Endodermal cell (in vitro differentiated cells): Measurements from ENCODE around the gene LOXL1. TPM values are rescaled to one million over a fixed set of nuclear protein-coding genes. Genes with fewer than 3 reads are reported as not detected.
A peak's percentile ranks its signal among the peaks of the same experiment; 100 is the strongest.

Source experiments
- DNase-seq: peaks from one replicate; pipeline ENCODE4 v3.0.0-alpha.2; 2017
- H3K27ac ChIP-seq: 2 replicates; pipeline ENCODE4 v1.5.1; 2013; ENCODE audit warnings: mild to moderate bottlenecking, low read depth, low read length, moderate library complexity
- H3K27me3 ChIP-seq: 2 replicates; pipeline ENCODE4 v1.6.1; 2013; ENCODE audit warnings: mild to moderate bottlenecking, low read length, moderate library complexity; ENCODE audit not compliant: insufficient read depth, control insufficient read depth, poor library complexity, severe bottlenecking
- H3K36me3 ChIP-seq: 2 replicates; pipeline ENCODE4 v1.7.0; 2013; ENCODE audit warnings: mild to moderate bottlenecking, low read length, moderate library complexity; ENCODE audit not compliant: control insufficient read depth, insufficient read depth
- H3K4me1 ChIP-seq: one replicate; pipeline ENCODE4 v1.7.0; 2013; ENCODE audit warnings: low read length; ENCODE audit not compliant: control insufficient read depth, insufficient read depth
- H3K4me3 ChIP-seq: 2 replicates; pipeline ENCODE4 v1.5.1; 2013; ENCODE audit warnings: mild to moderate bottlenecking, low read length, moderate library complexity
- H3K9ac ChIP-seq: 2 replicates; pipeline ENCODE4 v1.6.1; 2013; ENCODE audit warnings: mild to moderate bottlenecking, low read length, moderate library complexity; ENCODE audit not compliant: poor library complexity, severe bottlenecking; ENCODE audit errors: extremely low read depth
- H3K9me3 ChIP-seq: 2 replicates; pipeline ENCODE4 v1.6.1; 2013; ENCODE audit warnings: mild to moderate bottlenecking, low read length, moderate library complexity; ENCODE audit not compliant: control insufficient read depth
- H3K27ac Mint-ChIP-seq: 2 replicates; pipeline ENCODE4 v1.8.0; 2020; ENCODE audit warnings: mixed read lengths
- H3K27me3 Mint-ChIP-seq: 2 replicates; pipeline ENCODE4 v1.8.0; 2021; ENCODE audit warnings: mild to moderate bottlenecking, mixed read lengths; ENCODE audit not compliant: insufficient read depth
- H3K36me3 Mint-ChIP-seq: 2 replicates; pipeline ENCODE4 v1.8.0; 2020; ENCODE audit warnings: low read depth, mixed read lengths
- H3K4me1 Mint-ChIP-seq: 2 replicates; pipeline ENCODE4 v1.8.0; 2020; ENCODE audit warnings: mixed read lengths
- H3K4me3 Mint-ChIP-seq: 2 replicates; pipeline ENCODE4 v1.8.0; 2020; ENCODE audit warnings: mild to moderate bottlenecking, moderate library complexity, mixed read lengths
- H3K9me3 Mint-ChIP-seq: 2 replicates; pipeline ENCODE4 v1.8.0; 2020; ENCODE audit warnings: mild to moderate bottlenecking, mixed read lengths
- CTCF ChIP-seq: fragments of 200-600 bp; sonication (generic); conservative IDR thresholded peaks from 2 replicates; pipeline ENCODE4 v1.5.0; 2021; ENCODE audit warnings: antibody characterized with exemption, mild to moderate bottlenecking
- WGBS, 2 experiments: methylation state at CpG; one replicate each; pipeline versions ENCODE4 v1.1.5 to v1.1.7; 2013; ENCODE audit warnings: missing lambda C conversion rate in 2 of 2, mixed read lengths in 1 of 2; ENCODE audit not compliant: insufficient coverage in 1 of 2, insufficient read length in 1 of 2; 5-methylcytosine and 5-hydroxymethylcytosine counted together
- total RNA-seq, 2 donors: library from RNA; stranded (reverse); fragmentation: NEBNext Ultra II Directional in 1 of 2; extraction: Animal tissue kit (Norgen Biotek cat#: 25700) in 1 of 2; gene quantifications; 2 replicates in 1 of 2; 3 replicates in 1 of 2; pipeline ENCODE4 v1.2.1, GENCODE V29; 2021

Gene LOXL1
- total RNA-seq, 2 donors from 2014 or later: 21.3 to 31.8 TPM

- Histone ChIP-seq H3K36me3 (no peaks in the 10 kb centered on the region), H3K27me3 (peaks cover 33% of the 10 kb centered on the region), H3K9ac (no peak overlapping the region), H3K4me1 (no peaks in the 10 kb centered on the region), H3K9me3 (no peaks in the 10 kb centered on the region), H3K27ac (no peak overlapping the region), H3K4me3 (no peak overlapping the region)
- H3K27ac Mint-ChIP-seq: no peak overlapping the region
- peaks cover 31% of the 10 kb centered on the region for H3K27me3 Mint-ChIP-seq
- peaks cover 10% of the 10 kb centered on the region for H3K9me3 Mint-ChIP-seq
- H3K4me3 Mint-ChIP-seq: no peak overlapping the region
- DNase-seq: peak; percentile 17
- no peaks in the 10 kb centered on the region for H3K4me1 Mint-ChIP-seq
- no peak for TF ChIP-seq CTCF
- no peaks in the 10 kb centered on the region for H3K36me3 Mint-ChIP-seq
- 85% methylated on average over 8 to 10 of the region's 10 CpGs for WGBS, 2 experiments
Observed at GRCh38 chr15:73888224-73889041, 37.8 kb upstream of the LOXL1 start.

- H3K9ac ChIP-seq: no peak overlapping the region
- H3K27me3 ChIP-seq: peaks cover 26% of the 10 kb centered on the region
- no peak overlapping the region for H3K27ac ChIP-seq
- DNase-seq: no peak
- H3K36me3 ChIP-seq: no peaks in the 10 kb centered on the region
- peaks cover 28% of the 10 kb centered on the region for H3K27me3 Mint-ChIP-seq
- H3K4me3 Mint-ChIP-seq: no peak overlapping the region
- no peaks in the 10 kb centered on the region for H3K4me1 ChIP-seq
- H3K36me3 Mint-ChIP-seq: no peaks in the 10 kb centered on the region
- no peak overlapping the region for H3K27ac Mint-ChIP-seq
- peaks cover 10% of the 10 kb centered on the region for H3K9me3 Mint-ChIP-seq
- H3K9me3 ChIP-seq: no peaks in the 10 kb centered on the region
- no peaks in the 10 kb centered on the region for H3K4me1 Mint-ChIP-seq
- 87 to 93% methylated on average over 4 to 6 of the region's 6 CpGs for WGBS, 2 experiments
- no peak for TF ChIP-seq CTCF
- no peak overlapping the region for H3K4me3 ChIP-seq
Observed at GRCh38 chr15:73889053-73889761, 37.1 kb upstream of the LOXL1 start.

- peaks cover 31% of the 10 kb centered on the region for H3K27me3 Mint-ChIP-seq
- Histone ChIP-seq H3K4me3 (no peak overlapping the region), H3K36me3 (no peaks in the 10 kb centered on the region), H3K9ac (no peak overlapping the region), H3K9me3 (no peaks in the 10 kb centered on the region), H3K27me3 (peaks cover 26% of the 10 kb centered on the region), H3K4me1 (no peaks in the 10 kb centered on the region), H3K27ac (no peak overlapping the region)
- H3K27ac Mint-ChIP-seq: no peak overlapping the region
- H3K36me3 Mint-ChIP-seq: no peaks in the 10 kb centered on the region
- no peaks in the 10 kb centered on the region for H3K4me1 Mint-ChIP-seq
- 71% methylated on average over 1 of the region's 1 CpG; no CpG with 5 or more reads in 1 of the 2 experiments for WGBS, 2 experiments
- no peak for TF ChIP-seq CTCF
- H3K4me3 Mint-ChIP-seq: no peak overlapping the region
- no peak for DNase-seq
- peaks cover 10% of the 10 kb centered on the region for H3K9me3 Mint-ChIP-seq
Observed at GRCh38 chr15:73889762-73890124, 36.5 kb upstream of the LOXL1 start.
